SH-SY5Y (cell line): ENCODE measurements around the gene RAB40C.

Experiments
- GATA2 ChIP-seq: IDR thresholded peaks from 2 replicates; pipeline ENCODE4 v1.6.1; 2011; ENCODE audit warnings: mild to moderate bottlenecking, low read depth, low read length
- GATA3 ChIP-seq: IDR thresholded peaks from 2 replicates; pipeline ENCODE4 v1.6.1; 2011; ENCODE audit warnings: low read depth, mild to moderate bottlenecking, low read length, moderate library complexity

The RAB40C gene

GRCh38 chr16:677316-678190, 87.7 kb downstream of the RAB40C start:
- TF ChIP-seq GATA2: no peak
- TF ChIP-seq GATA3: no peak

- TF ChIP-seq GATA2 (no peak), GATA3 (no peak)
Observed at GRCh38 chr16:678209-678857, 88.5 kb downstream of the RAB40C start.
